ENCODE data around the gene NAP1L1.

The NAP1L1 gene

GRCh38 chr12:76057326-76057725, 27.2 kb downstream of the NAP1L1 start:
- H3K4me3 ChIP-seq (ENCODE audit: low read depth, low read length): no peak overlapping the region
- TF ChIP-seq CTCF (IDR thresholded peaks at IDR 0.05; ENCODE audit: low read depth, low read length): no peak

GRCh38 chr12:76055393-76055792, 29.1 kb downstream of the NAP1L1 start:
- no peak overlapping the region for H3K4me3 ChIP-seq (ENCODE audit: low read depth, low read length)
- TF ChIP-seq CTCF (IDR thresholded peaks at IDR 0.05; ENCODE audit: low read depth, low read length): no peak

DNA sequence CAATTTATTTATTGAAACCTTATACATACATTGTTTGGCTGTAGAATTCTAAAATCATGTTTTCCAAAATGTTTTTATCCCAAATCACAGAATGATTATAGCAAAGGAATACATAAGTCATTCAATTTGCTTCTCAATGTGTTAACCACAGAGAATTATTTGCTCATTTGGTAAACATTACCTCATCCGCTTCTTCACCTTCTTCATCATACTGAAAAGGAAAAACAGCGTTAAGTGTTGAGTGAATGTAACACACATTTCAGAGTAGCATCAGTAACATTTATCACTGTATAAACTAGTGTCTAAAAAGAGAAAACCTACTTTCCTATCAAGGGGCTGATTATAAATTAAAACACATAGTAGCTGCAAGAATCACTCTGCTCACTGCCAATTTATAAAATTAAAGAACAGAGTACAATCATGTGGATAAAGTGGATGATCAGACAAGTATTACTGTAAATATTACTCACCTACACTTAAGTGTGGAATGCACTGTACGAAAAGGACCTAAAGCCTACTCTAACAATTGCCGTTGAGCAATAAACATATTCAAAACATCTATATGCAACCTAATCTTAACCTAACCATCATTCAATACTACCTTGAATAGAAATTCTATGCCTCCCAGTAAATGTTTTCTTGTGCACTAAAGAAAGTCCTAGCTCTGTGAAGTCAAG, 34.8 kb downstream of the NAP1L1 start:
- no peak overlapping the region for H3K4me3 ChIP-seq (ENCODE audit: low read depth, low read length)
- no peak for TF ChIP-seq CTCF (IDR thresholded peaks at IDR 0.05; ENCODE audit: low read depth, low read length)

DNA sequence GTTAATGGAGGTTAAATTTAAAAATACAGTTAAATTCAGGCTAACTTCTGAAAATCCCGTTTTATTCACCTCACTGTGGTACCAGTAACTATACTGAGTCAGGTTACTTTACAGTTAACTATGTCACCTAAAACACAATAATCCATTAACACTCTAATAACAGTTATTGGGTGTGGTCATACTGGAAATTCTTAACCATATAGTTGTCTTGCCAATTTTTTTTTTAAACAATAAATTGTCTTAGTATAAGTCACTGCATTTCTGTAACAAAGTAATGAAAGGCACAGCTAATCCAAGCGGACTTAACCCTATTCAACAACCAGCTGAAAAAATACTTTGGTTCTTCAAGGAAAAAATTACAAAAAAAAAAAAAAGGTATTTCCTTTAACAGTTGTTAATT, 36.7 kb downstream of the NAP1L1 start:
- no peak overlapping the region for H3K4me3 ChIP-seq (ENCODE audit: low read depth, low read length)

GRCh38 chr12:76047060-76047459, 37.4 kb downstream of the NAP1L1 start:
- no peak overlapping the region for H3K4me3 ChIP-seq (ENCODE audit: low read depth, low read length)
- no peak for TF ChIP-seq CTCF (IDR thresholded peaks at IDR 0.05; ENCODE audit: low read depth, low read length)

More for the DNA sequence above, 36.7 kb downstream of the NAP1L1 start:
- no peak for TF ChIP-seq CTCF (IDR thresholded peaks at IDR 0.05; ENCODE audit: low read depth, low read length)

DNA sequence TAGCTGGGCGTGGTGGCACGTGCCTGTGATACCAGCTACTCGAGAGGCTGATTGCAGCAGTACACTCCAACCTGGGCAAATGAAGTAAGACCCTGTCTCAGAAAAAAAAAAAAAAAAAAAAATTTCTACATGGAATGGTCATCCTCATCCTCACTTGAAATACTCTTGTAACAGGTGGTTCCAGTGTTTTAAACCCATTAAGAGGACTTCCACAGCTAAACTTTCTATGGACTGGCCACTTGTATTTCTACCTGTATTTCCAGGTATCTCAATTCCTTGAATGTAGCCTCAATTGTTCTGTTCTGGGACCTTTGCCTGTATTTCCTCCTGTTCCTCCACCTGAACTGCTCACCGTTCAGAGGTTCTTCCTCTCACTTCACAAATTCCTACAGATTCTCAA, 41.1 kb downstream of the NAP1L1 start:
- TF ChIP-seq CTCF (IDR thresholded peaks at IDR 0.05; ENCODE audit: low read depth, low read length): no peak
- no peak overlapping the region for H3K4me3 ChIP-seq (ENCODE audit: low read depth, low read length)

- TF ChIP-seq CTCF (IDR thresholded peaks at IDR 0.05; ENCODE audit: low read depth, low read length): no peak
- no peak overlapping the region for H3K4me3 ChIP-seq (ENCODE audit: low read depth, low read length)
Observed at GRCh38 chr12:76042147-76042546, 42.3 kb downstream of the NAP1L1 start.

Data from WI38 (cell line).